Trophoblast cell (in vitro differentiated cells and primary cell): ENCODE measurements around the gene AIP.
"Not testable (repeated sequence)": the region's sequence is repeated elsewhere in the genome, so short reads cannot be mapped to it uniquely, and the experiment has no call there.

Experiments used
- DNase-seq, 2 donors: peaks; one replicate each; pipeline ENCODE4 v3.0.0-alpha.2; 2016
- H2AFZ ChIP-seq: 2 replicates; pipeline ENCODE4 v1.6.1; 2013; ENCODE audit warnings: low read length, moderate library complexity, mild to moderate bottlenecking; ENCODE audit not compliant: insufficient read depth, poor library complexity
- H2AK5ac ChIP-seq: 2 replicates; pipeline ENCODE4 v1.6.1; 2013; ENCODE audit warnings: mild to moderate bottlenecking, low read length
- H2BK120ac ChIP-seq: 2 replicates; pipeline ENCODE4 v1.6.1; 2013; ENCODE audit warnings: low read length, mild to moderate bottlenecking, moderate library complexity; ENCODE audit not compliant: insufficient read depth, poor library complexity
- H2BK12ac ChIP-seq: 2 replicates; pipeline ENCODE4 v1.6.1; 2013; ENCODE audit warnings: mild to moderate bottlenecking, low read length, moderate library complexity
- H2BK5ac ChIP-seq: 2 replicates; pipeline ENCODE4 v1.6.1; 2013; ENCODE audit warnings: low read length, low read depth, moderate library complexity, mild to moderate bottlenecking; ENCODE audit not compliant: poor library complexity
- H3K14ac ChIP-seq: 2 replicates; pipeline ENCODE4 v1.6.1; 2013; ENCODE audit warnings: mild to moderate bottlenecking, low read length
- H3K18ac ChIP-seq: 2 replicates; pipeline ENCODE4 v1.6.1; 2013; ENCODE audit warnings: mild to moderate bottlenecking, low read length
- H3K23ac ChIP-seq: 2 replicates; pipeline ENCODE4 v1.6.1; 2013; ENCODE audit warnings: low read length
- H3K27ac ChIP-seq: 2 replicates; pipeline ENCODE4 v1.5.1; 2013; ENCODE audit warnings: low read depth, mild to moderate bottlenecking, inconsistent platforms, low read length, moderate library complexity
- H3K27me3 ChIP-seq: 2 replicates; pipeline ENCODE4 v1.6.1; 2013; ENCODE audit warnings: inconsistent platforms, mild to moderate bottlenecking, low read length, moderate library complexity; ENCODE audit not compliant: insufficient read depth
- H3K36me3 ChIP-seq, 2 experiments: 1 replicate in 1 of 2; 2 replicates in 1 of 2; pipeline ENCODE4 v1.6.1; 2013; ENCODE audit warnings: low read length in 2 of 2, mild to moderate bottlenecking in 2 of 2, moderate library complexity in 1 of 2; ENCODE audit not compliant: insufficient read depth in 2 of 2, control insufficient read depth in 1 of 2
- H3K4ac ChIP-seq: 2 replicates; pipeline ENCODE4 v1.6.1; 2013; ENCODE audit warnings: low read depth, mild to moderate bottlenecking, low read length, moderate library complexity
- H3K4me1 ChIP-seq, 2 experiments: 1 replicate in 1 of 2; 2 replicates in 1 of 2; pipeline ENCODE4 v1.6.1; 2013; ENCODE audit warnings: low read length in 2 of 2, mild to moderate bottlenecking in 2 of 2, moderate library complexity in 1 of 2; ENCODE audit not compliant: insufficient read depth in 2 of 2, control insufficient read depth in 1 of 2
- H3K4me2 ChIP-seq: 2 replicates; pipeline ENCODE4 v1.6.1; 2013; ENCODE audit warnings: inconsistent platforms, mild to moderate bottlenecking, low read length, moderate library complexity
- H3K4me3 ChIP-seq: 2 replicates; pipeline ENCODE4 v1.5.1; 2013; ENCODE audit warnings: mild to moderate bottlenecking, low read depth, low read length, inconsistent platforms
- H3K79me1 ChIP-seq: one replicate; pipeline ENCODE4 v1.6.1; 2013; ENCODE audit warnings: low read length
- H3K79me2 ChIP-seq: 2 replicates; pipeline ENCODE4 v1.6.1; 2013; ENCODE audit warnings: low read length, mild to moderate bottlenecking; ENCODE audit not compliant: control insufficient read depth, insufficient read depth, poor library complexity
- H3K9ac ChIP-seq: 2 replicates; pipeline ENCODE4 v1.6.1; 2013; ENCODE audit warnings: mild to moderate bottlenecking, low read length
- H3K9me3 ChIP-seq: 2 replicates; pipeline ENCODE4 v1.6.1; 2013; ENCODE audit warnings: low read depth, mild to moderate bottlenecking, control low read depth, inconsistent platforms, low read length; ENCODE audit not compliant: insufficient read depth
- H4K12ac ChIP-seq: 2 replicates; pipeline ENCODE4 v1.6.1; 2013; ENCODE audit warnings: low read depth, mild to moderate bottlenecking, low read length, moderate library complexity
- H4K8ac ChIP-seq: 2 replicates; pipeline ENCODE4 v1.6.1; 2013; ENCODE audit warnings: low read depth, mild to moderate bottlenecking, low read length, moderate library complexity
- H4K91ac ChIP-seq: one replicate; pipeline ENCODE4 v1.6.1; 2013; ENCODE audit warnings: low read depth, mild to moderate bottlenecking, low read length, moderate library complexity
- WGBS: extraction: QIAGEN DNeasy Blood & Tissue Kit; methylation state at CpG from one replicate; pipeline ENCODE4 v1.1.7; 2013; ENCODE audit warnings: missing lambda C conversion rate; ENCODE audit not compliant: insufficient read length, insufficient coverage; ENCODE audit errors: extremely low coverage; 5-methylcytosine and 5-hydroxymethylcytosine counted together

Gene AIP

GRCh38 chr11:67464411-67465188, 18.2 kb upstream of the AIP start:
- peak overlapping the region; percentile 59 for H3K4ac ChIP-seq
- no CpG with 5 or more reads among the region's 56 CpGs for WGBS
- peak overlapping the region; percentile 84 for H3K4me3 ChIP-seq
- H3K23ac ChIP-seq = no peak overlapping the region
- peaks cover 23% of the 10 kb centered on the region for H3K79me1 ChIP-seq
- no peaks in the 10 kb centered on the region for H3K9me3 ChIP-seq
- peak overlapping the region; percentile 90 for H4K91ac ChIP-seq
- no peaks in the 10 kb centered on the region for H3K36me3 ChIP-seq
- H3K18ac ChIP-seq = peak overlapping the region; percentile 83
- H2BK120ac ChIP-seq = peak overlapping the region; percentile 62
- no peaks in the 10 kb centered on the region for H3K27me3 ChIP-seq
- peak overlapping the region; percentile 75 for H3K27ac ChIP-seq
- H3K9ac ChIP-seq = peak overlapping the region; percentile 87
- peak overlapping the region; percentile 21 for H2BK12ac ChIP-seq
- peak overlapping the region; percentile 58 for H2BK5ac ChIP-seq
- peak overlapping the region; percentile 86 for H3K4me2 ChIP-seq
- peak; percentile 91 to 94 for DNase-seq
- peak overlapping the region; percentile 87 for H3K14ac ChIP-seq
- peaks cover 18 to 28% of the 10 kb centered on the region in 2 experiments for H3K4me1 ChIP-seq
- H4K12ac ChIP-seq = peak overlapping the region; percentile 68
- peak overlapping the region; percentile 33 for H2AK5ac ChIP-seq
- H3K79me2 ChIP-seq = peaks cover 15% of the 10 kb centered on the region
- peak overlapping the region; percentile 75 for H2AFZ ChIP-seq
- H4K8ac ChIP-seq = peak overlapping the region; percentile 96

- peak; percentile 94 to 96 for DNase-seq
- Histone ChIP-seq H3K79me1 (peaks cover 23% of the 10 kb centered on the region), H3K4me2 (peak overlapping the region; percentile 86), H3K36me3 (no peaks in the 10 kb centered on the region), H3K18ac (peak overlapping the region; percentile 83), H3K9me3 (no peaks in the 10 kb centered on the region), H3K23ac (no peak overlapping the region), H2BK120ac (peak overlapping the region; percentile 62), H4K12ac (peak overlapping the region; percentile 60), H2BK12ac (no peak overlapping the region), H2AFZ (peak overlapping the region; percentile 5), H3K79me2 (peaks cover 15% of the 10 kb centered on the region), H4K8ac (peak overlapping the region; percentile 96), H3K14ac (peak overlapping the region; percentile 87), H2AK5ac (peak overlapping the region; percentile 33), H3K4me3 (peak overlapping the region; percentile 84), H3K27me3 (no peaks in the 10 kb centered on the region), H2BK5ac (peak overlapping the region; percentile 58), H3K9ac (peak overlapping the region; percentile 87), H3K27ac (peak overlapping the region; percentile 75), H3K4ac (peak overlapping the region; percentile 59), H4K91ac (peak overlapping the region; percentile 90), H3K4me1 (peaks cover 18 to 28% of the 10 kb centered on the region in 2 experiments)
- WGBS = no CpG with 5 or more reads among the region's 3 CpGs
These were observed 17.7 kb upstream of the AIP start for GRCh38 chr11:67465189-67465510.

DNA sequence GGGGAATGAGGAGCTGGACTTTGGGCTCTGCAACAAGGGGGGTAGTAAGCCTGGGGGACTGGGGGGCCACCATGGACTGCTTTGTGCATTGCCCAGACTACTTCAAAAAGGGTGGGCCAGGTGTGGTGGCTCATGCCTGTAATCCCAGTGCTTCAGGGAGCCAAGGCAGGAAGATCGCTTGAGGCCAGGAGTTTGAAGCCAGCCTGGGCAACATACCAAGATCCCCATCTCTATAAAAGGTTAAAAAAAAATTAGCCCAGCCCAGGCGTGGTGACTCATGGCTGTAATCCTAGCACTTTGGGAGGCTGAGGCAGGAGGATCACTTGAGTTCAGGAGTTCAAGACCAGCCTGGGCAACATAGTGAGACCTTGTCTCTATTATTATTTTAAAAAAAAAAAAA, 17.3 kb upstream of the AIP start:
- H3K27ac ChIP-seq = peak overlapping the region; percentile 75
- H3K9ac ChIP-seq, H3K18ac ChIP-seq, H3K36me3 ChIP-seq, H2AFZ ChIP-seq, H2BK120ac ChIP-seq, H3K27me3 ChIP-seq, H2BK5ac ChIP-seq, H3K23ac ChIP-seq, H2BK12ac ChIP-seq, H3K9me3 ChIP-seq, H3K4ac ChIP-seq, H3K14ac ChIP-seq, H4K12ac ChIP-seq: not testable (repeated sequence)
- H3K79me1 ChIP-seq = peaks cover 23% of the 10 kb centered on the region
- peak overlapping the region; percentile 33 for H2AK5ac ChIP-seq
- peak overlapping the region; percentile 46 for H4K8ac ChIP-seq
- peaks cover 15% of the 10 kb centered on the region for H3K79me2 ChIP-seq
- peak overlapping the region; percentile 31 for H3K4me3 ChIP-seq
- DNase-seq = peak; percentile 92 to 93
- peaks cover 18 to 28% of the 10 kb centered on the region in 2 experiments for H3K4me1 ChIP-seq
- H4K91ac ChIP-seq = peak overlapping the region; percentile 90
- H3K4me2 ChIP-seq = peak overlapping the region; percentile 86
- no CpG with 5 or more reads among the region's 2 CpGs for WGBS

DNA sequence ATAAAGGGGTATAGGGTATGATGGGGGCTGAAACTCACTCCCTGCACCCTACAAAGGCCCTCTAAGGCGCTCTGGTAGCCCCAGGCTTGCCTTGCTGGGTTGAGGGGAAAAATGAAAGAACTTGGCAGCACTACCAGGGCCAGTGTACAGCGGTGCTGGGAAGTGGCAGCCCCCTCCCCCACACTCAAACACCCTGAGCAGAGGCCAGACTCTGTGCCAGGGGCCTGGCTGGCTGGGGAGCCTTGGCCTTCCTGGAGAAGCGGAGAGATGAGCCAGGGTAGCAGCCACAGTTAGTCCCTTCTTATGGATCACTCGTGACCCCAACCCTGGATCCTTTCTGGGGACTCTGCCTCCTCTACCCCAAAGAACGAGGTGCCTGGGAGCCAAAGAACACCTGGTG, 16.5 kb upstream of the AIP start:
- H3K23ac ChIP-seq = no peak overlapping the region
- DNase-seq = no peak
- no peak overlapping the region for H2BK12ac ChIP-seq
- peaks cover 18 to 28% of the 10 kb centered on the region in 2 experiments for H3K4me1 ChIP-seq
- H4K91ac ChIP-seq = no peak overlapping the region
- H3K27ac ChIP-seq = no peak overlapping the region
- H3K18ac ChIP-seq = no peak overlapping the region
- H3K4me3 ChIP-seq = no peak overlapping the region
- no peak overlapping the region for H2BK5ac ChIP-seq
- H3K4me2 ChIP-seq = no peak overlapping the region
- no peak overlapping the region for H2AK5ac ChIP-seq
- peaks cover 15% of the 10 kb centered on the region for H3K79me2 ChIP-seq
- H2BK120ac ChIP-seq = no peak overlapping the region
- H3K79me1 ChIP-seq = peaks cover 23% of the 10 kb centered on the region
- no peak overlapping the region for H4K8ac ChIP-seq
- no CpG with 5 or more reads among the region's 5 CpGs for WGBS
- no peak overlapping the region for H4K12ac ChIP-seq
- peaks cover 2% of the 10 kb centered on the region for H3K9me3 ChIP-seq
- no peak overlapping the region for H2AFZ ChIP-seq
- no peak overlapping the region for H3K4ac ChIP-seq
- H3K36me3 ChIP-seq = no peaks in the 10 kb centered on the region
- H3K27me3 ChIP-seq = no peaks in the 10 kb centered on the region
- no peak overlapping the region for H3K14ac ChIP-seq
- no peak overlapping the region for H3K9ac ChIP-seq
